ENCODE measurements around the gene TRIM16.
"Not testable (repeated sequence)": the region's sequence is repeated elsewhere in the genome, so short reads cannot be mapped to it uniquely, and the experiment has no call there.

Gene TRIM16

DNA sequence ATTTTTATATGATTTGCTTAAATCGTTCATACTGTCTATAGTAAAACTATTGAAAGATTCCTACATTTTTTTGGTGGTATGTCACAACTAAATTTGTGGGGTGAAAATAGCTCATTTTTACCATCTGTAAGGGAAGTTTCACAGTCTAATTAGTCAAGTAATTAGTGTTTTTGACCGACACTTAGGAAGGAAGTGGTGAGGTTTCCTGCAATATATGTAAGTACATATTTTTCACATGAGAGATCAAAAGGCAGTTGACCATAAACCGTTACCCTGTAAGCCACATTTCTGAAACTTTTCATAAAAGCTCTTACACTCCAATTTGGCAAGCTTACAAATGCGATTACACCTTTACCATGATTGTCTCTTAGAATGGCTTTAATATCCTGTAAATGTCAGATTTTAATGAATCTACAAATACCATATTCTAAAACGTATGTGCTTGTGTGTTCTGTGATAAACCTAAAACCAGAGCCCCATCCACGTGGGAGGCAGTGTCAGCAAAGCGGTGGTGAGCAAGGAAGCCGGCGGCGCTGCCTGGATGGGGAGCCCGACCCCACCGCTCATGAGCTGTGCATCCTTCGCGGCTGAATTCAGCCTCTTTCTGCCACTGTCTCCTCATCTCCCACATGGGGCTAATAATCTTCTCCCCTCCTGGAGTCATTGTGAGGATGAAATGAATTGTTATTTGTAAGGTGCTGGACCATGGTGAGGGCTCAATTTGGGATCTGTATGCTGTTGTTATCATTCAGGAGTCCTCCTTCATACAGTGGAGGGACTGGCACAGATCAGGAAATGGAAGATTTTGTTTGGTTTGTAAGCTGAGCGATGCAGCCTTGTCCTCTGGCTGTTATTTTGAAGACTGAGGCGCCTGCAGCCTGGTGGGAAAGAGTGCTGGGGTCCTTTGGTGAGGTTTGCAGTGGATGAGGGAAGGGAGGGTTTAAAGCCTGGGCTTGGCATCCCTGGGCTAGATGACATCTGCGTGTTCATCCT, 94.3 kb downstream of the TRIM16 start:
- H3K36me3 ChIP-seq; H3K4me3 ChIP-seq; H3K4me1 ChIP-seq; intact Hi-C loops (cut with DNase I; ENCODE audit: low total_unique reads); H3K27me3 ChIP-seq; H3K9me3 ChIP-seq; H3K27ac ChIP-seq; DNase-seq: not testable (repeated sequence)

DNA sequence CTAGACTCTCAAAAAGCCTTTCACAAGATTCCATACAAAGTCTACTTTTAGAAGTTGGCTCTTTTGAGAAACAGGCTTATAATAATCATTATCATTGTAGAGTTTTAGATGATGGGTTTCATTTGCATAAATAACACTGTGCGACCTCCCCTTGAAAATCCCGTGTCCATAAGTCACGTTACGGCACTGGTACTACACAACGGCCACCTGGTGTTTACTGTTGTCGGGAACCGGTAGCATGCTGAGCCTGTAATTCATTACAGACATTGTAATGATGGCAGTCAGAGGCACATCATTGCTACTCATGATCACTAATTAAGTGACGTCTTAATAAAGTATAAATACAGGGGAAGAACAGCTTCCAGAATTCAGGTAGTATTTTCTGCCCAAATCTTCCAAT, 96.1 kb downstream of the TRIM16 start:
- DNase-seq; intact Hi-C loops (cut with DNase I; ENCODE audit: low total_unique reads): not testable (repeated sequence)

DNA sequence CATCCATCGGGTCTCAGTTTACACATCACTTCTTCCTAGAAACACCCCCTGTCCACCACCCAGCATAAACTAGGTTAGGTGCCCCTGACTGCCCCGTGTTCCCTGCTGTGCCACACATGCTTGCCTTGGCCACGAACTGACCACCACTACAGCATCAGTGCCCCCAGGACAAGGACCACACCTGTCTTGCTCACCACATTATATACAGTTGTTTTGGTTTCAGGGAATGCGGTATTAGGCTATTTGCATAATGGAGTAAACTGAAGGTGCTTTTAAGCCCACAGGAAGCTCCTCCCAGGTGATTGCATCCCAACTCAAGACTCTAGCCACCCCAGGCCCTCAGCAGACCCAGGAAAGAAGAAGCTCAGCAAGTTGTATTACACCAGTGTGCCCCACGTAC, 100.8 kb downstream of the TRIM16 start:
- H3K4me1 ChIP-seq; DNase-seq; H3K4me3 ChIP-seq; H3K9me3 ChIP-seq; H3K27ac ChIP-seq; intact Hi-C loops (cut with DNase I; ENCODE audit: low total_unique reads); H3K27me3 ChIP-seq; H3K36me3 ChIP-seq: not testable (repeated sequence)

More for the DNA sequence above, 96.1 kb downstream of the TRIM16 start:
- not testable (repeated sequence) for H3K36me3 ChIP-seq, H3K4me3 ChIP-seq, H3K27ac ChIP-seq, H3K4me1 ChIP-seq, H3K27me3 ChIP-seq, H3K9me3 ChIP-seq

GRCh38 chr17:15581462-15581861, 102.6 kb downstream of the TRIM16 start:
- H3K36me3 ChIP-seq; H3K27me3 ChIP-seq; H3K4me1 ChIP-seq; H3K9me3 ChIP-seq; intact Hi-C loops (cut with DNase I; ENCODE audit: low total_unique reads); DNase-seq; H3K4me3 ChIP-seq; H3K27ac ChIP-seq: not testable (repeated sequence)
